ENCODE results near the gene RTP4. TPM values are rescaled to one million over a fixed set of nuclear protein-coding genes. Genes with fewer than 3 reads are reported as not detected.

The RTP4 gene
- not detected for total RNA-seq (ENCODE audit: unreplicated experiment)
- long read RNA-seq: 0 reads

GRCh38 chr3:187368251-187369088 is at the start of gene RTP4:
TSS of gene RTP4 (plus strand) at chr3:187368385. CDS start at chr3:187368442, 57 bp downstream.
- no peaks in the 10 kb centered on the region for H3K4me1 Mint-ChIP-seq (ENCODE audit: low read depth, unreplicated experiment)
- DNase-seq: no peak
- H3K27ac Mint-ChIP-seq (ENCODE audit: unreplicated experiment): no peak within 1 kb of the TSS
- H3K27me3 Mint-ChIP-seq (ENCODE audit: unreplicated experiment): no peaks in the 10 kb centered on the region
- no peak within 1 kb of the TSS for H3K4me3 Mint-ChIP-seq (ENCODE audit: unreplicated experiment)
- H3K9me3 Mint-ChIP-seq (ENCODE audit: unreplicated experiment): no peaks in the 10 kb centered on the region
- TF ChIP-seq CTCF (IDR thresholded peaks at IDR 0.05; ENCODE audit: partially characterized antibody, unreplicated experiment): no peak
- H3K36me3 Mint-ChIP-seq (ENCODE audit: unreplicated experiment): peaks cover 5% of the 10 kb centered on the region

- Mint-ChIP-seq H3K27ac (ENCODE audit: unreplicated experiment) (peak overlapping the region; percentile 88), H3K4me3 (ENCODE audit: unreplicated experiment) (peak overlapping the region; percentile 48), H3K4me1 (ENCODE audit: low read depth, unreplicated experiment) (peaks cover 21% of the 10 kb centered on the region), H3K9me3 (ENCODE audit: unreplicated experiment) (peaks cover 4% of the 10 kb centered on the region), H3K27me3 (ENCODE audit: unreplicated experiment) (peaks cover 2% of the 10 kb centered on the region), H3K36me3 (ENCODE audit: unreplicated experiment) (no peaks in the 10 kb centered on the region)
- peak; percentile 41 for DNase-seq
- peak; percentile 91 for TF ChIP-seq CTCF (IDR thresholded peaks at IDR 0.05; ENCODE audit: partially characterized antibody, unreplicated experiment)
These were observed 49.2 kb upstream of the RTP4 start for GRCh38 chr3:187318819-187319616.

GRCh38 chr3:187319699-187320302 is 48.4 kb upstream of the RTP4 start:
- H3K4me3 Mint-ChIP-seq (ENCODE audit: unreplicated experiment): peak overlapping the region; percentile 27
- H3K36me3 Mint-ChIP-seq (ENCODE audit: unreplicated experiment): no peaks in the 10 kb centered on the region
- peaks cover 4% of the 10 kb centered on the region for H3K9me3 Mint-ChIP-seq (ENCODE audit: unreplicated experiment)
- TF ChIP-seq CTCF (IDR thresholded peaks at IDR 0.05; ENCODE audit: partially characterized antibody, unreplicated experiment): peak; percentile 93
- H3K27me3 Mint-ChIP-seq (ENCODE audit: unreplicated experiment): peaks cover 2% of the 10 kb centered on the region
- H3K27ac Mint-ChIP-seq (ENCODE audit: unreplicated experiment): peak overlapping the region; percentile 88
- DNase-seq: peak; percentile 81
- peaks cover 21% of the 10 kb centered on the region for H3K4me1 Mint-ChIP-seq (ENCODE audit: low read depth, unreplicated experiment)

- Mint-ChIP-seq H3K9me3 (ENCODE audit: unreplicated experiment) (peaks cover 4% of the 10 kb centered on the region), H3K4me1 (ENCODE audit: low read depth, unreplicated experiment) (peaks cover 21% of the 10 kb centered on the region), H3K27ac (ENCODE audit: unreplicated experiment) (no peak overlapping the region), H3K36me3 (ENCODE audit: unreplicated experiment) (no peaks in the 10 kb centered on the region), H3K4me3 (ENCODE audit: unreplicated experiment) (no peak overlapping the region), H3K27me3 (ENCODE audit: unreplicated experiment) (peaks cover 2% of the 10 kb centered on the region)
- no peak for DNase-seq
- no peak for TF ChIP-seq CTCF (IDR thresholded peaks at IDR 0.05; ENCODE audit: partially characterized antibody, unreplicated experiment)
These were observed 46.4 kb upstream of the RTP4 start for GRCh38 chr3:187321766-187322165.
